Body of pancreas (tissue), 4 donors: ENCODE measurements around the gene FBXL3.

Source experiments
- POLR2A ChIP-seq, 3 donors: fragments of 450-650 bp; IDR thresholded peaks; one replicate each; pipeline ENCODE4 v1.6.1; 2016; ENCODE audit warnings: antibody characterized with exemption in 3 of 3, mild to moderate bottlenecking in 2 of 3
- TF ChIP-seq, protein P1 (sequence below), 7 experiments: fragments of 450-650 bp in 4 of 7; fragments of 200-600 bp in 3 of 7; sonication (generic) in 3 of 7; IDR thresholded peaks; one replicate each; pipeline ENCODE4 v1.5.1; 2016 to 2019; ENCODE audit warnings: antibody characterized with exemption in 7 of 7

GRCh38 chr13:76991796-76992547, 35.0 kb downstream of the FBXL3 start, which contains the start of gene CLN5:
- TF ChIP-seq, protein P1, sequence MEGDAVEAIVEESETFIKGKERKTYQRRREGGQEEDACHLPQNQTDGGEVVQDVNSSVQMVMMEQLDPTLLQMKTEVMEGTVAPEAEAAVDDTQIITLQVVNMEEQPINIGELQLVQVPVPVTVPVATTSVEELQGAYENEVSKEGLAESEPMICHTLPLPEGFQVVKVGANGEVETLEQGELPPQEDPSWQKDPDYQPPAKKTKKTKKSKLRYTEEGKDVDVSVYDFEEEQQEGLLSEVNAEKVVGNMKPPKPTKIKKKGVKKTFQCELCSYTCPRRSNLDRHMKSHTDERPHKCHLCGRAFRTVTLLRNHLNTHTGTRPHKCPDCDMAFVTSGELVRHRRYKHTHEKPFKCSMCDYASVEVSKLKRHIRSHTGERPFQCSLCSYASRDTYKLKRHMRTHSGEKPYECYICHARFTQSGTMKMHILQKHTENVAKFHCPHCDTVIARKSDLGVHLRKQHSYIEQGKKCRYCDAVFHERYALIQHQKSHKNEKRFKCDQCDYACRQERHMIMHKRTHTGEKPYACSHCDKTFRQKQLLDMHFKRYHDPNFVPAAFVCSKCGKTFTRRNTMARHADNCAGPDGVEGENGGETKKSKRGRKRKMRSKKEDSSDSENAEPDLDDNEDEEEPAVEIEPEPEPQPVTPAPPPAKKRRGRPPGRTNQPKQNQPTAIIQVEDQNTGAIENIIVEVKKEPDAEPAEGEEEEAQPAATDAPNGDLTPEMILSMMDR (IDR thresholded peaks at IDR 0.05): peak in 3 of 7 experiments; percentile 10 to 34 (median 22)
- peak; percentile 97 to 98 (median 98) for TF ChIP-seq POLR2A (IDR thresholded peaks at IDR 0.05)
